GM23338 (cell line): ENCODE measurements around the gene UPF1. TPM values are rescaled to one million over a fixed set of nuclear protein-coding genes. Genes with fewer than 3 reads are reported as not detected.

Experiments used
- CREB1 ChIP-seq: fragments of 250-450 bp; sonication (Bioruptor Pico); IDR thresholded peaks from 2 replicates; pipeline ENCODE4 v1.5.0; 2020; ENCODE audit warnings: low read depth, mild to moderate bottlenecking, moderate library complexity
- ETS1 ChIP-seq: IDR thresholded peaks from 2 replicates; pipeline ENCODE4 v1.6.1; 2016; ENCODE audit warnings: antibody characterized with exemption
- EZH2 ChIP-seq: fragments of 200-600 bp; sonication (generic); IDR thresholded peaks from one replicate; pipeline ENCODE4 v1.8.0; 2017; ENCODE audit warnings: antibody characterized with exemption, mild to moderate bottlenecking, low read depth; ENCODE audit not compliant: unreplicated experiment
- EZH2phosphoT487 ChIP-seq: fragments of 200-600 bp; sonication (generic); IDR thresholded peaks from one replicate; pipeline ENCODE4 v1.8.1; 2018; ENCODE audit warnings: antibody characterized with exemption; ENCODE audit not compliant: unreplicated experiment
- JUNB ChIP-seq: IDR thresholded peaks from one replicate; pipeline ENCODE4 v1.6.1; 2016; ENCODE audit warnings: antibody characterized with exemption; ENCODE audit not compliant: unreplicated experiment
- NANOG ChIP-seq: IDR thresholded peaks from 2 replicates; pipeline ENCODE4 v1.6.1; 2016; ENCODE audit warnings: antibody characterized with exemption, borderline replicate concordance
- POLR2AphosphoS5 ChIP-seq: IDR thresholded peaks from 2 replicates; pipeline ENCODE4 v1.6.1; 2016; ENCODE audit warnings: antibody characterized with exemption, low read depth
- ZNF114 ChIP-seq: fragments of 250-450 bp; sonication (Bioruptor Pico); IDR thresholded peaks from 2 replicates; pipeline ENCODE4 v1.5.0; 2020; ENCODE audit warnings: mild to moderate bottlenecking, moderate library complexity
- ZNF331 ChIP-seq: fragments of 250-450 bp; sonication (Bioruptor Pico); IDR thresholded peaks from 2 replicates; pipeline ENCODE4 v1.5.0; 2020; ENCODE audit warnings: low read depth, mild to moderate bottlenecking, moderate library complexity
- polyA plus RNA-seq: library from polyadenylated mRNA; unstranded; fragments of >200 nt; fragmentation: Nextera tagmentation; extraction: Ambion mirVana; gene quantifications from 2 replicates; pipeline ENCODE4 v1.2.1, GENCODE V29; 2016
- total RNA-seq: library from RNA; depleted of rRNA; stranded (reverse); fragments of >200 nt; shearing (Covaris generic); gene quantifications from 2 replicates; pipeline ENCODE4 v1.2.3, GENCODE V29; 2014
- TF ChIP-seq, protein P1 (sequence below): fragments of 250-450 bp; sonication (Bioruptor Pico); IDR thresholded peaks from 2 replicates; pipeline ENCODE4 v1.5.0; 2020; ENCODE audit warnings: mild to moderate bottlenecking, moderate library complexity
- TF ChIP-seq, protein P2 (sequence below): IDR thresholded peaks from one replicate; pipeline ENCODE4 v1.6.1; 2018; ENCODE audit warnings: antibody characterized with exemption; ENCODE audit not compliant: unreplicated experiment

UPF1 gene
- total and polyA plus RNA-seq, 2 experiments from 2014 or later: 13.8 to 138 TPM

- TF ChIP-seq, protein P1, sequence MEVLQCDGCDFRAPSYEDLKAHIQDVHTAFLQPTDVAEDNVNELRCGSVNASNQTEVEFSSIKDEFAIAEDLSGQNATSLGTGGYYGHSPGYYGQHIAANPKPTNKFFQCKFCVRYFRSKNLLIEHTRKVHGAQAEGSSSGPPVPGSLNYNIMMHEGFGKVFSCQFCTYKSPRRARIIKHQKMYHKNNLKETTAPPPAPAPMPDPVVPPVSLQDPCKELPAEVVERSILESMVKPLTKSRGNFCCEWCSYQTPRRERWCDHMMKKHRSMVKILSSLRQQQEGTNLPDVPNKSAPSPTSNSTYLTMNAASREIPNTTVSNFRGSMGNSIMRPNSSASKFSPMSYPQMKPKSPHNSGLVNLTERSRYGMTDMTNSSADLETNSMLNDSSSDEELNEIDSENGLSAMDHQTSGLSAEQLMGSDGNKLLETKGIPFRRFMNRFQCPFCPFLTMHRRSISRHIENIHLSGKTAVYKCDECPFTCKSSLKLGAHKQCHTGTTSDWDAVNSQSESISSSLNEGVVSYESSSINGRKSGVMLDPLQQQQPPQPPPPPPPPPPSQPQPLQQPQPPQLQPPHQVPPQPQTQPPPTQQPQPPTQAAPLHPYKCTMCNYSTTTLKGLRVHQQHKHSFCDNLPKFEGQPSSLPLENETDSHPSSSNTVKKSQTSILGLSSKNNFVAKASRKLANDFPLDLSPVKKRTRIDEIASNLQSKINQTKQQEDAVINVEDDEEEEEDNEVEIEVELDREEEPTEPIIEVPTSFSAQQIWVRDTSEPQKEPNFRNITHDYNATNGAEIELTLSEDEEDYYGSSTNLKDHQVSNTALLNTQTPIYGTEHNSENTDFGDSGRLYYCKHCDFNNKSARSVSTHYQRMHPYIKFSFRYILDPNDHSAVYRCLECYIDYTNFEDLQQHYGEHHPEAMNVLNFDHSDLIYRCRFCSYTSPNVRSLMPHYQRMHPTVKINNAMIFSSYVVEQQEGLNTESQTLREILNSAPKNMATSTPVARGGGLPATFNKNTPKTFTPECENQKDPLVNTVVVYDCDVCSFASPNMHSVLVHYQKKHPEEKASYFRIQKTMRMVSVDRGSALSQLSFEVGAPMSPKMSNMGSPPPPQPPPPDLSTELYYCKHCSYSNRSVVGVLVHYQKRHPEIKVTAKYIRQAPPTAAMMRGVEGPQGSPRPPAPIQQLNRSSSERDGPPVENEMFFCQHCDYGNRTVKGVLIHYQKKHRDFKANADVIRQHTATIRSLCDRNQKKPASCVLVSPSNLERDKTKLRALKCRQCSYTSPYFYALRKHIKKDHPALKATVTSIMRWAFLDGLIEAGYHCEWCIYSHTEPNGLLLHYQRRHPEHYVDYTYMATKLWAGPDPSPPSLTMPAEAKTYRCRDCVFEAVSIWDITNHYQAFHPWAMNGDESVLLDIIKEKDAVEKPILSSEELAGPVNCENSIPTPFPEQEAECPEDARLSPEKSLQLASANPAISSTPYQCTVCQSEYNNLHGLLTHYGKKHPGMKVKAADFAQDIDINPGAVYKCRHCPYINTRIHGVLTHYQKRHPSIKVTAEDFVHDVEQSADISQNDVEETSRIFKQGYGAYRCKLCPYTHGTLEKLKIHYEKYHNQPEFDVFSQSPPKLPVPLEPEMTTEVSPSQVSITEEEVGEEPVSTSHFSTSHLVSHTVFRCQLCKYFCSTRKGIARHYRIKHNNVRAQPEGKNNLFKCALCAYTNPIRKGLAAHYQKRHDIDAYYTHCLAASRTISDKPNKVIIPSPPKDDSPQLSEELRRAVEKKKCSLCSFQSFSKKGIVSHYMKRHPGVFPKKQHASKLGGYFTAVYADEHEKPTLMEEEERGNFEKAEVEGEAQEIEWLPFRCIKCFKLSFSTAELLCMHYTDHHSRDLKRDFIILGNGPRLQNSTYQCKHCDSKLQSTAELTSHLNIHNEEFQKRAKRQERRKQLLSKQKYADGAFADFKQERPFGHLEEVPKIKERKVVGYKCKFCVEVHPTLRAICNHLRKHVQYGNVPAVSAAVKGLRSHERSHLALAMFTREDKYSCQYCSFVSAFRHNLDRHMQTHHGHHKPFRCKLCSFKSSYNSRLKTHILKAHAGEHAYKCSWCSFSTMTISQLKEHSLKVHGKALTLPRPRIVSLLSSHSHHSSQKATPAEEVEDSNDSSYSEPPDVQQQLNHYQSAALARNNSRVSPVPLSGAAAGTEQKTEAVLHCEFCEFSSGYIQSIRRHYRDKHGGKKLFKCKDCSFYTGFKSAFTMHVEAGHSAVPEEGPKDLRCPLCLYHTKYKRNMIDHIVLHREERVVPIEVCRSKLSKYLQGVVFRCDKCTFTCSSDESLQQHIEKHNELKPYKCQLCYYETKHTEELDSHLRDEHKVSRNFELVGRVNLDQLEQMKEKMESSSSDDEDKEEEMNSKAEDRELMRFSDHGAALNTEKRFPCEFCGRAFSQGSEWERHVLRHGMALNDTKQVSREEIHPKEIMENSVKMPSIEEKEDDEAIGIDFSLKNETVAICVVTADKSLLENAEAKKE: no peak
- TF ChIP-seq ETS1 (no peak), POLR2AphosphoS5 (no peak), CREB1 (no peak), EZH2phosphoT487 (no peak), ZNF114 (CRISPR knock-in tag) (no peak), ZNF331 (CRISPR knock-in tag) (no peak), NANOG (no peak), EZH2 (no peak), JUNB (no peak)
- TF ChIP-seq, protein P2, sequence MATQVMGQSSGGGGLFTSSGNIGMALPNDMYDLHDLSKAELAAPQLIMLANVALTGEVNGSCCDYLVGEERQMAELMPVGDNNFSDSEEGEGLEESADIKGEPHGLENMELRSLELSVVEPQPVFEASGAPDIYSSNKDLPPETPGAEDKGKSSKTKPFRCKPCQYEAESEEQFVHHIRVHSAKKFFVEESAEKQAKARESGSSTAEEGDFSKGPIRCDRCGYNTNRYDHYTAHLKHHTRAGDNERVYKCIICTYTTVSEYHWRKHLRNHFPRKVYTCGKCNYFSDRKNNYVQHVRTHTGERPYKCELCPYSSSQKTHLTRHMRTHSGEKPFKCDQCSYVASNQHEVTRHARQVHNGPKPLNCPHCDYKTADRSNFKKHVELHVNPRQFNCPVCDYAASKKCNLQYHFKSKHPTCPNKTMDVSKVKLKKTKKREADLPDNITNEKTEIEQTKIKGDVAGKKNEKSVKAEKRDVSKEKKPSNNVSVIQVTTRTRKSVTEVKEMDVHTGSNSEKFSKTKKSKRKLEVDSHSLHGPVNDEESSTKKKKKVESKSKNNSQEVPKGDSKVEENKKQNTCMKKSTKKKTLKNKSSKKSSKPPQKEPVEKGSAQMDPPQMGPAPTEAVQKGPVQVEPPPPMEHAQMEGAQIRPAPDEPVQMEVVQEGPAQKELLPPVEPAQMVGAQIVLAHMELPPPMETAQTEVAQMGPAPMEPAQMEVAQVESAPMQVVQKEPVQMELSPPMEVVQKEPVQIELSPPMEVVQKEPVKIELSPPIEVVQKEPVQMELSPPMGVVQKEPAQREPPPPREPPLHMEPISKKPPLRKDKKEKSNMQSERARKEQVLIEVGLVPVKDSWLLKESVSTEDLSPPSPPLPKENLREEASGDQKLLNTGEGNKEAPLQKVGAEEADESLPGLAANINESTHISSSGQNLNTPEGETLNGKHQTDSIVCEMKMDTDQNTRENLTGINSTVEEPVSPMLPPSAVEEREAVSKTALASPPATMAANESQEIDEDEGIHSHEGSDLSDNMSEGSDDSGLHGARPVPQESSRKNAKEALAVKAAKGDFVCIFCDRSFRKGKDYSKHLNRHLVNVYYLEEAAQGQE: no peak
Measured at GRCh38 chr19:18878058-18878797, 46.5 kb downstream of the UPF1 start (continued).
